ENCODE measurements around the gene LRRN2.

LRRN2 gene

DNA sequence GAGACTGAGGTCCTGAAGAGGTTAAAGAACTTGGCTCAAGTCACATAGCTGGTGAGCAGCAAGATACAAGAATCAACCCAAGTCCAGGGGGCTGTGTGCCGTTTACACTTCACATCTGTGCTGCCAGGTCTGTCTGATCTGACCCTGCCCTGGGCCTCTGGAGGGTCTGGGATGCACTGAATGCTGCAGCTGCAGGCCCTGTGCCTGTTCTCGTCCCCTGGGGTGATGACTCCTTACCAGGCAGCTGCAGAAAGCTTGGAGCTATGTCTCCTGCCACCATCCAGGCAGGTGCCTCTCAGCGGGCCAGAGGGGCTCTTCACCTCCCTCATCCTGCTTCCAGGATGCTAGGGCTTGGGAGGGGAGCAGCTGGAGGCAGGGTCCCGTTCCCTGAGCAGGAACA, 63.5 kb downstream of the LRRN2 start:
- TF ChIP-seq FOXP2 (optimal IDR thresholded peaks at IDR 0.05; ENCODE audit: borderline replicate concordance, extremely low read depth, extremely low read length, insufficient read depth) (no peak), SIN3A (IDR thresholded peaks at IDR 0.05; ENCODE audit: borderline replicate concordance, insufficient read depth, low read length) (no peak), REST (IDR thresholded peaks at IDR 0.05; ENCODE audit: insufficient read depth in 1 of 2, low read depth in 2 of 2, low read length in 2 of 2) (no peak)

DNA sequence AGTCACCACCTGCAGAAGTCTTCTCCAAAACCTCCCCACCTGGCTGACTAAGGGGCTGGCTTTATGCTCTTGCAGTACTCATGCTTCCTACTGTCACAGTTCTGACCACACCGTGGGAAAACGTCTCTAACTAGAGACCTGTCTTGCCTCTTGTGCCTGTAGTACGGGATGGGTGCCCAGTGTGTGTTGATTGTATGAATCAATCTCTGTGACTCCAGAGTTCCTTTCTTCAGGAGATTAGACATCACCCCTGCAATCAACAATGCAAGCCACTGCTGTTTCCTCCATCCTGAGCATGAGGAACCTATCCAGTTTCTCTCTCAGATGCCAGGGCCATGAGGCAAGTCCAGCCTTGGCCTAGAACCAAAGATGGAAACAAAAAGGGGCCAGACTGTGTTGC, 64.1 kb downstream of the LRRN2 start:
- TF ChIP-seq TAF1 (IDR thresholded peaks at IDR 0.05; ENCODE audit: borderline replicate concordance, insufficient read depth, low read length) (no peak), FOXP2 (optimal IDR thresholded peaks at IDR 0.05; ENCODE audit: borderline replicate concordance, extremely low read depth, extremely low read length, insufficient read depth) (no peak), POLR2AphosphoS5 (IDR thresholded peaks at IDR 0.05; ENCODE audit: low read depth, low read length) (no peak), REST (IDR thresholded peaks at IDR 0.05; ENCODE audit: insufficient read depth in 1 of 2, low read depth in 2 of 2, low read length in 2 of 2) (no peak), SIN3A (IDR thresholded peaks at IDR 0.05; ENCODE audit: borderline replicate concordance, insufficient read depth, low read length) (no peak)

- TF ChIP-seq REST (IDR thresholded peaks at IDR 0.05; ENCODE audit: insufficient read depth in 1 of 2, low read depth in 2 of 2, low read length in 2 of 2) (no peak), SIN3A (IDR thresholded peaks at IDR 0.05; ENCODE audit: borderline replicate concordance, insufficient read depth, low read length) (no peak), POLR2AphosphoS5 (IDR thresholded peaks at IDR 0.05; ENCODE audit: low read depth, low read length) (no peak), TAF1 (IDR thresholded peaks at IDR 0.05; ENCODE audit: borderline replicate concordance, insufficient read depth, low read length) (no peak), FOXP2 (optimal IDR thresholded peaks at IDR 0.05; ENCODE audit: borderline replicate concordance, extremely low read depth, extremely low read length, insufficient read depth) (no peak)
These were observed 65.8 kb downstream of the LRRN2 start for GRCh38 chr1:204619721-204620120.

GRCh38 chr1:204618148-204618760, 67.3 kb downstream of the LRRN2 start:
- no peak for TF ChIP-seq TAF1 (IDR thresholded peaks at IDR 0.05; ENCODE audit: borderline replicate concordance, insufficient read depth, low read length)
- no peak for TF ChIP-seq POLR2AphosphoS5 (IDR thresholded peaks at IDR 0.05; ENCODE audit: low read depth, low read length)
- TF ChIP-seq REST (IDR thresholded peaks at IDR 0.05; ENCODE audit: insufficient read depth in 1 of 2, low read depth in 2 of 2, low read length in 2 of 2) = no peak
- no peak for TF ChIP-seq SIN3A (IDR thresholded peaks at IDR 0.05; ENCODE audit: borderline replicate concordance, insufficient read depth, low read length)
- no peak for TF ChIP-seq FOXP2 (optimal IDR thresholded peaks at IDR 0.05; ENCODE audit: borderline replicate concordance, extremely low read depth, extremely low read length, insufficient read depth)

All from PFSK-1 (cell line).